HepG2 (cell line): ENCODE results near the gene FERMT2. TPM values are rescaled to one million over a fixed set of nuclear protein-coding genes. Genes with fewer than 3 reads are reported as not detected.

Experiments used
- CREM ChIP-seq, 2 experiments: sonication (generic) in 1 of 2; formaldehyde crosslinking in 1 of 2; IDR thresholded peaks; 2 replicates each; pipeline versions ENCODE4 v1.4.0 to v1.6.1; 2016 to 2020; ENCODE audit warnings: antibody characterized with exemption in 1 of 2, mild to moderate bottlenecking in 1 of 2, missing genetic modification reagents in 1 of 2
- DRAP1 ChIP-seq: IDR thresholded peaks from 2 replicates; pipeline ENCODE4 v1.6.1; 2016; ENCODE audit warnings: missing genetic modification reagents, missing compliant biosample characterization
- FOXO1 ChIP-seq: sonication (generic); formaldehyde crosslinking; IDR thresholded peaks from 2 replicates; pipeline ENCODE4 v1.4.0; 2020; ENCODE audit warnings: missing genetic modification reagents
- HMG20B ChIP-seq: conservative IDR thresholded peaks from 2 replicates; pipeline ENCODE4 v1.6.1; 2016; ENCODE audit warnings: missing genetic modification reagents, missing compliant biosample characterization
- KDM5A ChIP-seq: fragments of 200-600 bp; sonication (generic); IDR thresholded peaks from 2 replicates; pipeline ENCODE4 v1.7.0; 2018; ENCODE audit warnings: antibody characterized with exemption, mild to moderate bottlenecking, low read length, borderline replicate concordance
- MEIS2 ChIP-seq: sonication (generic); formaldehyde crosslinking; IDR thresholded peaks from 2 replicates; pipeline ENCODE4 v1.9.0; 2021; ENCODE audit warnings: mild to moderate bottlenecking, missing genetic modification reagents
- MIER2 ChIP-seq: IDR thresholded peaks from 2 replicates; pipeline ENCODE4 v1.6.1; 2016; ENCODE audit warnings: missing biosample characterization, missing genetic modification reagents
- MIXL1 ChIP-seq: IDR thresholded peaks from 2 replicates; pipeline ENCODE4 v1.6.1; 2016
- RBFOX2 ChIP-seq: fragments of 200-400 bp; formaldehyde crosslinking; IDR thresholded peaks from 2 replicates; pipeline ENCODE4 v1.6.1; 2017; ENCODE audit warnings: low read depth, mild to moderate bottlenecking, low read length
- SPEN ChIP-seq: sonication (generic); formaldehyde crosslinking; IDR thresholded peaks from 2 replicates; pipeline ENCODE4 v1.5.1; 2020; ENCODE audit warnings: low read depth, mild to moderate bottlenecking, missing genetic modification reagents
- SRY ChIP-seq: sonication (generic); formaldehyde crosslinking; IDR thresholded peaks from 2 replicates; pipeline ENCODE4 v1.8.0; 2022; ENCODE audit warnings: mild to moderate bottlenecking, missing genetic modification reagents
- ZFY ChIP-seq: sonication (generic); formaldehyde crosslinking; IDR thresholded peaks from 2 replicates; pipeline ENCODE4 v1.4.0; 2020; ENCODE audit warnings: missing genetic modification reagents
- ZNF350 ChIP-seq: sonication (generic); formaldehyde crosslinking; IDR thresholded peaks from 2 replicates; pipeline ENCODE4 v1.4.0; 2020; ENCODE audit warnings: mild to moderate bottlenecking, low read depth, missing genetic modification reagents, borderline replicate concordance
- ZNF510 ChIP-seq: sonication (generic); formaldehyde crosslinking; IDR thresholded peaks from 2 replicates; pipeline ENCODE4 v1.4.0; 2020; ENCODE audit warnings: low read depth, mild to moderate bottlenecking, missing genetic modification reagents
- ZNF572 ChIP-seq: sonication (generic); formaldehyde crosslinking; IDR thresholded peaks from 2 replicates; pipeline ENCODE4 v1.5.1; 2020; ENCODE audit warnings: mild to moderate bottlenecking, missing genetic modification reagents
- ZNF577 ChIP-seq: sonication (generic); formaldehyde crosslinking; IDR thresholded peaks from 2 replicates; pipeline ENCODE4 v1.4.0; 2020; ENCODE audit warnings: mild to moderate bottlenecking, low read depth, missing genetic modification reagents, borderline replicate concordance
- polyA plus RNA-seq, 8 experiments: library from polyadenylated mRNA; depleted of rRNA in 3 of 8; stranded (reverse) in 7 of 8; unstranded in 1 of 8; fragments of >200 nt; fragmentation: Illumina TruSeq in 4 of 8; extraction: Trizol in 4 of 8; gene quantifications; 2 replicates each; pipeline versions ENCODE4 v1.2.1 to v1.2.3, GENCODE V29; 2011 to 2016; ENCODE audit warnings: low read depth in 4 of 8, missing spikeins in 1 of 8, mixed read lengths in 1 of 8; ENCODE audit not compliant: insufficient read depth in 1 of 8
- total RNA-seq, 5 experiments: library from RNA; depleted of rRNA; stranded (reverse); fragments of >200 nt; fragmentation: Illumina TruSeq; extraction: Trizol; gene quantifications; 2 replicates each; pipeline ENCODE4 v1.2.3, GENCODE V29; 2016; ENCODE audit warnings: low read depth in 1 of 5
- TF ChIP-seq, protein P1 (sequence below): sonication (generic); formaldehyde crosslinking; IDR thresholded peaks from 2 replicates; pipeline ENCODE4 v1.4.0; 2020; ENCODE audit warnings: missing genetic modification reagents
- TF ChIP-seq, protein P2 (sequence below): sonication (generic); formaldehyde crosslinking; IDR thresholded peaks from 2 replicates; pipeline ENCODE4 v1.4.0; 2020; ENCODE audit warnings: missing genetic modification reagents, borderline replicate concordance
- TF ChIP-seq, protein P3 (sequence below): sonication (generic); formaldehyde crosslinking; IDR thresholded peaks from 2 replicates; pipeline ENCODE4 v1.8.0; 2023; ENCODE audit warnings: mild to moderate bottlenecking, missing genetic modification reagents

Gene FERMT2
- total and polyA plus RNA-seq, 2 of the 13 experiments (the other 11 are each of a cell fraction or from before 2014, with no cell fraction given) = 36.2 to 60.4 TPM

DNA sequence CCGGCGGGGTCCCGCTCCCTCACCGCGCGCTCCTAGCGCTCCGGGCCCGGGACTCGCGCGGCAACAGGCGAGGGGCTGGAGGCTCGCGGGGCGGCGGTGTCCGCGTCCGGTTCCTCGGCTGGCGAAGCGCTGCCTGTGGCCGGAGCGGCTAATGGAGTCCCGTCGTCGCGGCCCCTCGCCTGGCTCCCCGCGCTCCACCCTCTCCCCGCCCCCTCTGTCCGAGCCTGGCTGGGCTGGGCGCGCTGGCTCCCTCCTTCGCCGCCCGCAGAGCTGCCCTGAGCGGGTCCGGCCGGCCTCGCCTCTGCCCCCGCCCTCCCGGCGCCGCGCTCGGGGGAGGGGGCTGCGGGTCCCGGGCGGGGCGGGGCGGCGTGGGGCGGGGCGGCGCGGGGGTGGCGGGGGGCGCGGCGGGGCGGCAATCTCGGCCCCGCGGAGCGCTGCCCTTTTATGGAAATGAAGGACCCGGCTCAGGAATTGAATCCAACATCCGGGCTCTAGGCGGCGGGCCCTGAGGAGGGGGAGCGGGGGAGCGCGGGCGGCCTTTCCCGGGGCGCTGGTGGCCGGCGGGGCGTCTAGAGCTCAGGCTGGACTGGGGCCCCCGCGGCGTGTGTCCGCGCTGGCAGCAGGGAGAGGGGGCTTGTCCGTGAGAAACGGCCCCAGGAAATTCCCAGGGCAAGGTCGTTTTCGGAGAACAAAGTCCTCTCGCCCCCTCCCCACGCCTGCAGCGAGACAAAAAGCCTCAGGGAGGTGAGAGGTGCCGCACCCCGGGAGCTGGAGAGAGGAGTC lies at the start of gene FERMT2 (continued):
- TF ChIP-seq, protein P1, sequence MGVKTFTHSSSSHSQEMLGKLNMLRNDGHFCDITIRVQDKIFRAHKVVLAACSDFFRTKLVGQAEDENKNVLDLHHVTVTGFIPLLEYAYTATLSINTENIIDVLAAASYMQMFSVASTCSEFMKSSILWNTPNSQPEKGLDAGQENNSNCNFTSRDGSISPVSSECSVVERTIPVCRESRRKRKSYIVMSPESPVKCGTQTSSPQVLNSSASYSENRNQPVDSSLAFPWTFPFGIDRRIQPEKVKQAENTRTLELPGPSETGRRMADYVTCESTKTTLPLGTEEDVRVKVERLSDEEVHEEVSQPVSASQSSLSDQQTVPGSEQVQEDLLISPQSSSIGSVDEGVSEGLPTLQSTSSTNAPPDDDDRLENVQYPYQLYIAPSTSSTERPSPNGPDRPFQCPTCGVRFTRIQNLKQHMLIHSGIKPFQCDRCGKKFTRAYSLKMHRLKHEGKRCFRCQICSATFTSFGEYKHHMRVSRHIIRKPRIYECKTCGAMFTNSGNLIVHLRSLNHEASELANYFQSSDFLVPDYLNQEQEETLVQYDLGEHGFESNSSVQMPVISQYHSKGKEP (CRISPR knock-in tag) = no peak
- TF ChIP-seq ZNF572 (CRISPR knock-in tag) (no peak), DRAP1 (CRISPR knock-in tag) (no peak; the same call in 1 of the 2 replicates), MEIS2 (CRISPR knock-in tag) (peak; percentile 25; the same call in 1 of the 2 replicates), FOXO1 (CRISPR knock-in tag) (0 out of 2 replicates have a peak, but pooled peaks have one; percentile 33), SRY (CRISPR knock-in tag) (peak; percentile 6; the same call in 1 of the 2 replicates), MIER2 (CRISPR knock-in tag) (no peak), CREM (IDR thresholded peaks at IDR 0.05) (no peak), CREM (CRISPR knock-in tag; IDR thresholded peaks at IDR 0.05) (no peak), KDM5A (peak; percentile 39; the same call in 1 of the 2 replicates), MIXL1 (CRISPR knock-in tag) (0 out of 2 replicates have a peak, but pooled peaks have one; percentile 25), RBFOX2 (peak; percentile 91), ZNF510 (CRISPR knock-in tag) (no peak), ZNF350 (peak; percentile 37; the same call in 1 of the 2 replicates), ZFY (CRISPR knock-in tag) (peak; percentile 64), SPEN (peak; percentile 69; the same call in 1 of the 2 replicates), HMG20B (CRISPR knock-in tag) (no peak), ZNF577 (CRISPR knock-in tag) (no peak)
- TF ChIP-seq, protein P2, sequence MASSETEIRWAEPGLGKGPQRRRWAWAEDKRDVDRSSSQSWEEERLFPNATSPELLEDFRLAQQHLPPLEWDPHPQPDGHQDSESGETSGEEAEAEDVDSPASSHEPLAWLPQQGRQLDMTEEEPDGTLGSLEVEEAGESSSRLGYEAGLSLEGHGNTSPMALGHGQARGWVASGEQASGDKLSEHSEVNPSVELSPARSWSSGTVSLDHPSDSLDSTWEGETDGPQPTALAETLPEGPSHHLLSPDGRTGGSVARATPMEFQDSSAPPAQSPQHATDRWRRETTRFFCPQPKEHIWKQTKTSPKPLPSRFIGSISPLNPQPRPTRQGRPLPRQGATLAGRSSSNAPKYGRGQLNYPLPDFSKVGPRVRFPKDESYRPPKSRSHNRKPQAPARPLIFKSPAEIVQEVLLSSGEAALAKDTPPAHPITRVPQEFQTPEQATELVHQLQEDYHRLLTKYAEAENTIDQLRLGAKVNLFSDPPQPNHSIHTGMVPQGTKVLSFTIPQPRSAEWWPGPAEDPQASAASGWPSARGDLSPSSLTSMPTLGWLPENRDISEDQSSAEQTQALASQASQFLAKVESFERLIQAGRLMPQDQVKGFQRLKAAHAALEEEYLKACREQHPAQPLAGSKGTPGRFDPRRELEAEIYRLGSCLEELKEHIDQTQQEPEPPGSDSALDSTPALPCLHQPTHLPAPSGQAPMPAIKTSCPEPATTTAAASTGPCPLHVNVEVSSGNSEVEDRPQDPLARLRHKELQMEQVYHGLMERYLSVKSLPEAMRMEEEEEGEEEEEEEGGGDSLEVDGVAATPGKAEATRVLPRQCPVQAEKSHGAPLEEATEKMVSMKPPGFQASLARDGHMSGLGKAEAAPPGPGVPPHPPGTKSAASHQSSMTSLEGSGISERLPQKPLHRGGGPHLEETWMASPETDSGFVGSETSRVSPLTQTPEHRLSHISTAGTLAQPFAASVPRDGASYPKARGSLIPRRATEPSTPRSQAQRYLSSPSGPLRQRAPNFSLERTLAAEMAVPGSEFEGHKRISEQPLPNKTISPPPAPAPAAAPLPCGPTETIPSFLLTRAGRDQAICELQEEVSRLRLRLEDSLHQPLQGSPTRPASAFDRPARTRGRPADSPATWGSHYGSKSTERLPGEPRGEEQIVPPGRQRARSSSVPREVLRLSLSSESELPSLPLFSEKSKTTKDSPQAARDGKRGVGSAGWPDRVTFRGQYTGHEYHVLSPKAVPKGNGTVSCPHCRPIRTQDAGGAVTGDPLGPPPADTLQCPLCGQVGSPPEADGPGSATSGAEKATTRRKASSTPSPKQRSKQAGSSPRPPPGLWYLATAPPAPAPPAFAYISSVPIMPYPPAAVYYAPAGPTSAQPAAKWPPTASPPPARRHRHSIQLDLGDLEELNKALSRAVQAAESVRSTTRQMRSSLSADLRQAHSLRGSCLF (CRISPR knock-in tag) = no peak
- TF ChIP-seq, protein P3, sequence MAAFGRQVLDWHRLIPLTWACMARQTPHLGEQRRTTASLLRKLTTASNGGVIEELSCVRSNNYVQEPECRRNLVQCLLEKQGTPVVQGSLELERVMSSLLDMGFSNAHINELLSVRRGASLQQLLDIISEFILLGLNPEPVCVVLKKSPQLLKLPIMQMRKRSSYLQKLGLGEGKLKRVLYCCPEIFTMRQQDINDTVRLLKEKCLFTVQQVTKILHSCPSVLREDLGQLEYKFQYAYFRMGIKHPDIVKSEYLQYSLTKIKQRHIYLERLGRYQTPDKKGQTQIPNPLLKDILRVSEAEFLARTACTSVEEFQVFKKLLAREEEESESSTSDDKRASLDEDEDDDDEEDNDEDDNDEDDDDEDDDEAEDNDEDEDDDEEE (CRISPR knock-in tag) = no peak; the same call in 1 of the 2 replicates
